KOPT-K1 (cell line): Measurements from ENCODE around the gene PLEKHA4.
"Not testable (repeated sequence)": the region's sequence is repeated elsewhere in the genome, so short reads cannot be mapped to it uniquely, and the experiment has no call there.

Experiments used
- H3K27ac ChIP-seq: fragments of 200-600 bp; sonication (generic); 2 replicates; pipeline ENCODE4 v1.5.1; 2016; ENCODE audit warnings: antibody characterized with exemption, mild to moderate bottlenecking, low read depth, low read length; ENCODE audit not compliant: poor library complexity, severe bottlenecking
- H3K36me3 ChIP-seq: fragments of 200-600 bp; sonication (generic); 2 replicates; pipeline ENCODE4 v1.5.1; 2017; ENCODE audit warnings: antibody characterized with exemption, mild to moderate bottlenecking, low read length, moderate library complexity; ENCODE audit not compliant: insufficient read depth
- H3K9me3 ChIP-seq: fragments of 200-600 bp; sonication (generic); 2 replicates; pipeline ENCODE4 v1.5.1; 2017; ENCODE audit warnings: antibody characterized with exemption, low read length, mild to moderate bottlenecking; ENCODE audit not compliant: insufficient read depth, poor library complexity, severe bottlenecking

The PLEKHA4 gene

DNA sequence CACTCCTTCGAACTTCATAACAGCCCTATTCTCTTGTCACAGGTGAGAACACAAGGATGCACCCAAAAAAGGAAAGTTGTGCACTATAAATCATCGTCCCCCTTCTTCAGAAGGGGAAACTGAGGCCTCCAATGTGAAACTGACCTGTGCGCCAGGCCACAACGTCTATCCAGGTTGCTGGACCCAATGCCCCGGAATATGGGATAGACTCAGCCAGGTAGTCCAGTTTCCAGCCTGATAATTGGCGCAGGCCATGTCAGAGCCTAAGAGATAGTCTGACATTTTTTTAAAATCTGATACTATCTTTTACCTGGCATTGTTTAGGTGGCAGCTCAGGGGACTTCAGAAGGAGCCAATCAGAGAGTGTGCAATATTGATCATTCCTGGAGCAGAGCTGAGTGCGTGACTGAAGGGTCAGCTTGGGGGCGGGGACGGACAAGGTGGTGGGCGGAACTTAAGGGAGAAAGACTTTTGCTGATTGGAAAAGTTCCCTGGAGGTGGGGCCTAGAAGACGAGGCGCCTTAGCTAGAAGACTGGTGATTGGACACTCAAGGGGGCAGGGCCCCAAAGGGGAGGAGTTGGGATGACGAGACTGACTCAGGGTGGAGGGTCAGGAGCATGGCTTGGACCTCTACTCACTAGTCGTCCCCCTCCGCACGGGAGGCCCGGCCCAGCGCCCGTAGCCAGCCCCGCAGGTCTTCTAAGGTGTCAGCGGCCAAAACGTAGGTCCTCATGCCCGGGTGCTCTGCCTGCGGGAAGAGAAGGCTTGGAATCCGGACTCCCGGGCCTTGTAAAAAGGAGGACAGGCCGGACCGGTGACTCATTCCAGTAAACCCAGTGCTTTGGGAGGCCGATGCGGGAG is 8.5 kb downstream of the PLEKHA4 start:
- H3K9me3 ChIP-seq = no peaks in the 10 kb centered on the region
- H3K27ac ChIP-seq = no peak overlapping the region
- no peaks in the 10 kb centered on the region for H3K36me3 ChIP-seq

DNA sequence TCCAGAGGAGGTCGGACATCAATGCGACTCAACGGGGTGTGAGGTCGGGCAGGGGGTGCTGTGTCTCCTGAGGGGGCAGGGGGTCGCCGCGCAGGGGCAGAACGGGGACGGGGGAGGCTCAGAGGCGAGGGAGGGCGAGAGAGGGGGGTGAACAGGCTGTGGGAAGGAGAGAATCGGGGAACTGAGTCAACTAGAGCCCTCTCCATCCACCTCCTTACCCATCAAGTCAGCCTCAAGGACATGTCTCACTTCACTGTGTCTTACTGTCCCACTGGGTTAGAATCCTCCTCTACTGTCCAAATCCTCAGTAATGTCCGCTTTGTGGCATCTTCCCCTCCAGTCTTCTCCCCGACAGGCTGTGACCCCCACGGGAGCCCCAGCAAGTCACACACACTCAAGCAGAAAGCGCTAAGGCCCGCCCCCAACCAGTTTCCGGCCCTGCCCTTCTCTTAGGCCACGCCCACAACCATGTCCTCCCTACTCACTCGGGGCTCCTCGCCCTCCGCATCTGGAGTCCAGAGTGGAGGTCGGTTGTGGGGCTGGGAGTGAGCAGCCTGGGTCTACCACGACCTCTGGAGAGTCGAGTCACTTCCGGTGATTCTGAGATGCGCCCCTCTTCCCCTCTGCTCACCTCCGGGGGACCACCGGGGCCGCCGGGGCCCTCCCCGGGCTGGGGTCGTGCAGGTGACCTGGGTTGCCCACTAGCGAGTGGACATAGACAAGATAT is 9.3 kb downstream of the PLEKHA4 start:
- Histone ChIP-seq H3K27ac (no peak overlapping the region), H3K36me3 (no peaks in the 10 kb centered on the region), H3K9me3 (no peaks in the 10 kb centered on the region)

DNA sequence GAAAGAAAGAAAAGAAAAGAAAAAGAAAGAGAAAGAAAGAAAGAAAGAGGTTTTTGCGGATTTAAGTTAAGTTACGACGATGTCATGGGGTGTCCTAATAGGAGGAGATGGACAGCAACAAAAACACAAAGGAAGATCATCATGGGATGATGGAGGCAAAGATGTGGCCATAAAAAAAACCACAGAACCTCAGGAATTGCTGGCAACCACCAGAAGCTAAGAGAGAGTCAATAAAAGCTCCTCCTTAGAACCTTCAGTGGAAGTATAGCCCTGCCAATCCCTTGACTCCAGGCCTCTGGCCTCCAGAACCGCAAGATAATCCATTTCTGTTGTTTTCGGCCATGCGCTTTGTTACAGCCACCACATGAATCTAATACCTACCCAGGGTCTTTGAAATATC is 11.5 kb downstream of the PLEKHA4 start:
- H3K27ac ChIP-seq = no peak overlapping the region
- H3K36me3 ChIP-seq = no peaks in the 10 kb centered on the region
- no peaks in the 10 kb centered on the region for H3K9me3 ChIP-seq

DNA sequence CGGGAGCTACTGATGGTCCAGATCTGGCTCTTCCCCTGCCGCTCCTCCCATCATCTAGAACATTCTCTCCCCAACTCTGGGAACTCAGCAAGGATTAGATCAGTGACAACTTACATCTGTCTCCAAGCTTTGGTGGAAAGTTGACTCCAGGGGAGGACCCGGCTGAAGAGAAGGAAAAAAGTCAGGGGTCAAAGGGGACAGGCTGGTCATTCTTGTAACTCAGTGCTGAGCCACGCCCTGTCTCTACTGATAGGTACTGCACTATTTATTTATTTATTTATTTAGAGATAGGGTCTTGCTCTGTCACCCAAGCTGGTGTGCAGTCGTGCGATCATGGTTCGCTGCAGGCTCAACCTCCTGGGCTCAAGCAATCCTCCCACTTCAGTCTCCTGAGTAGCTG is 14.3 kb downstream of the PLEKHA4 start:
- no peaks in the 10 kb centered on the region for H3K9me3 ChIP-seq
- no peak overlapping the region for H3K27ac ChIP-seq
- no peaks in the 10 kb centered on the region for H3K36me3 ChIP-seq

DNA sequence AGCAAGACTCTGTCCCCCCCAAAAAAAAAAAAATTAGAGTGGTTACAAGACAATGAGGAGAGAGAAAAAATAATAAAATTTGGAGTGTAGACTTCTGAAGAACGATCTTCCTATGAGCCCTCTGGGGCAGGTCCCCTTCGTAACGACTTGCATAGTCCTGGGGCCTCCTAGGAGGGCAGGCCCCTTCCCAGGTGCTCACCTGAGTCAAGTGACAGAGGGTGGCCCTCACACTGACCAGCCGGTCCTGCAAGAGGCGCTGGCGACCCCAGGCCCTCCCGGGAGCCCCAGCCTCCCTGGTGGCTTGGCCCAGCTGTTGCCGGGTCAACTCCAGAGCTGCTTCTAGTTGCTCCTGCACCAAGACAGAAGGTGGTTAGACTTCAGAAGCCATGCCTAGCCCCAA is 14.9 kb downstream of the PLEKHA4 start:
- Histone ChIP-seq H3K27ac (no peak overlapping the region), H3K36me3 (no peaks in the 10 kb centered on the region), H3K9me3 (no peaks in the 10 kb centered on the region)

DNA sequence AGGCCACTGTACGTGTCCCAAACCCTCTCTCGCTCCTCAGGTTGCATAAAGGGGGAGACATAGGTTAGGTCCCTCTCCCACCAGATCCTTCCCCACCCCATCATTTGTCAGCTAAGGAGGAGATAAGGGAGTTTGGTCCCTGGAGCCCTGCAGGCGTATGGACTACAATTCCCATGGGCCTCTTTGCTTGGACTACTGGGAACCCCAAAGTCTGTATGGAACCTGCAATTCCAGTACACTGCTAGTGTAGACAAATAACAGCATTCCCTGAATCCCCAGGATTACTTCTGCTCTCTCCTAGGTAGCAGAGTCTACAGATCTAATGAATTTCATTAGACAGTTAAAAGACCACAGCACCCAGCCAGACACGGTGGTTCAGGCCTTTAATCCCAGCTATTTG is 16.1 kb downstream of the PLEKHA4 start:
- Histone ChIP-seq H3K9me3 (no peaks in the 10 kb centered on the region), H3K27ac (no peak overlapping the region), H3K36me3 (no peaks in the 10 kb centered on the region)

DNA sequence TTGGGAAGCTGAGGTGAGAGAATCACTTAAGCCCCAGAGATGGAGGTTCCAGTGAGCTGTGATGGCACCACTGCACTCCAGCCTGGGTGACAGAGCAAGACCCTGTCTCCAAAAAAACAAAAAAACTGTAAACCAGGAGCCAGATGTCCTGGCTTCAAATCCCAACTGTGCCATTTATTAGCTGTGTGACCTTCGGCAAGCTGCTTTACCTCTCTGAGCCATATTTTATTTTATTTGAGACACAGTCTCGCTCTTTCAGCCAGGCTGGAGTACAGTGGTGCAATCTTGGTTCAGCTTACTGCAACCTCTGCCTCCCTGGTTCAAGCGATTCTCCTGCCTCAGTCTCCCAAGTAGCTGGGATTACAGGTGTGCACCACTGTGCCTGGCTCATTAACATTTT is 21.8 kb downstream of the PLEKHA4 start:
- not testable (repeated sequence) for H3K27ac ChIP-seq, H3K9me3 ChIP-seq, H3K36me3 ChIP-seq

DNA sequence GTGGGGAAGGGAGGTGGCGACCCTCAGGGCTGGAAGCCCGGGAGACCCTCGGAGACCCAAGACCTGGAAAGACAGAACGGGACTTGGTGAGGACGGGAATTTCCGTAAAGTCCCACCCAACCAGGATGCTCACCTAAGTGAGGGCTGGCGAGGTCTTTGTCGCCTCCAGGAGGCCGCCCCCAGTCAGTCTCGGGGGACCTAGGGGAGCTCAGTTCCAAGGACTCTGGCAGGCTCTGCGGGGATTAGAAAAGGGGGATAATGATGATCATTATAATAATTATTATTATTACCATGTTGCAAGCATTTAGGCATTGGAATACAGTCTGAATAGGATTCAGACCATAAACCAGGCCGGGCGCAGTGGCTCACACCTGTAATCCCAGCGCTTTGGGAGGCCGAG is 23.0 kb downstream of the PLEKHA4 start:
- H3K27ac ChIP-seq = no peak overlapping the region
- H3K36me3 ChIP-seq = no peaks in the 10 kb centered on the region
- no peaks in the 10 kb centered on the region for H3K9me3 ChIP-seq

DNA sequence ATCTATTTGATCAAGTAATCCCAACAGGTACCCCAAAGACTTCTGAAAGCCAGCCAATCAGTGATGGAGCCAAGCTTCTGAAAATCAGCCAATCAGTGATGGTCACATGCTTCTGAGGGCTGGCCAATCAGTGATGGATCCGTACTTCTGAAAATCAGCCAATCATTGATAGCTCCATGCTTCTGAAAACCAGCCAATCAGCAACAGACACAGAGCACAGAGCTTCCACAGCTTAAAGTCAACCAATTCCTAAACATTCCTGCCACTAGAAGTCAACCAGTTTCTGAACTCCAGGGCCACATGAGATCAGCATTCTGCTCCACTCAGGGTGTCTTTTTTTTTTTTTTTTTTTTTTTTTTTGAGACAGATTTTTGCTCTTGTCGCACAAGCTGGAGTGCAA is 23.9 kb downstream of the PLEKHA4 start:
- Histone ChIP-seq H3K36me3 (no peaks in the 10 kb centered on the region), H3K9me3 (no peaks in the 10 kb centered on the region), H3K27ac (no peak overlapping the region)

DNA sequence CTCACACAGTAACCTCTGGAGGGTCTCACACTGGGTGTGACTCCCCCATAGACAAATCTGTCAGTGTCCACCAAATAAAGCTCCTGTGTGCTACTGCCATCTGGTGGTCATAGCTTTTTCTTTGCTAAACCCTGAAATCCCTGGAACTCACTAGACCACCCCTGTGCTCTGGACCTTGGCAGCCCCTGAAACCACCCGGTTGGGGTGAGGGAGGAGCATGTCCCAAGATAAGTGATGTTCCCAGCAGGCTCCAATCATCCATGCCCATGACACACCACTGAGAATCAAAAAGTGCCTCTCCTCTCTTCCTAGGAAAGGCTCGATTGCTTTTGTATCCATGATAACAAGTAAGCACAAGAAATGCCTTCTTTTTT is 25.6 kb downstream of the PLEKHA4 start:
- H3K9me3 ChIP-seq = no peaks in the 10 kb centered on the region
- H3K36me3 ChIP-seq = no peaks in the 10 kb centered on the region
- H3K27ac ChIP-seq = no peak overlapping the region

DNA sequence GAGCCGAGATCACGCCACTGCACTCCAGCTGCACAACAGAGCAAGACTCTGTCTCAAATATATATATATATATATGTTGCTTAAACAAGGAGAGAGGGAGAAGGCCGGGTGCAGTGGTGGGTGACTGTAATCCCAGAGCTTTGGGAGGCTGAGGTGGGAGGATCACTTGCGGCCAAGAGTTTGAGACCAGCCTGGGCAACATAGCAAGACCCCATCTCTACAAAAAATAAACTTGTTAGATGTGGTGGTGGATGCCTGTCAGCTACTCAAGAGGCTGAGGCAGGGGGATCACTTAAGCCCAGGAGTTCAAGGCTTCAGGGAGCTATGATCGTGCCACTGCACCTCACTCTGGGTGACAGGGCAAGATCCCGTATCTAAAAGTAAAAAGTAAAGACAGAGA is 26.8 kb downstream of the PLEKHA4 start:
- H3K27ac ChIP-seq = no peak overlapping the region
- no peaks in the 10 kb centered on the region for H3K9me3 ChIP-seq
- H3K36me3 ChIP-seq = no peaks in the 10 kb centered on the region

DNA sequence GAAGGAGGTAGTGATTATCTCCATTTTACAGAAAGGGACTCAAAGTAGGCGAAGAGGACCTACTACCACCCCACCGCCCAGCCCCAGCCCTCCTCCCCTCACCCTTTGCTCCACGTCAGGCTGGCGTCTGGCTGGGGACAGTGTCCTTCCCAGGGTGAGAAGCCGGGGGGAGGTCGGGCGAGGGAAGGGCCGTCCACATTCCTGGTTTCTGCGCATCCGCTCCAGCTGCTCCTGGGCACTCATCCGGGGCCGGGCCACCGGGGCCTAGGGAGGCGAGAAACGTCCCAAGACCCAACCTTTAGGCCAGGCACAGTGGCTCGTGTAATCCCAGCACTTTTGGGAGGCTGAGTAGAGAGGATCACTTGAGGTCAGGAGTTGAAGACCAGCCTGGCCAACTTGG is 27.4 kb downstream of the PLEKHA4 start:
- Histone ChIP-seq H3K27ac (no peak overlapping the region), H3K9me3 (no peaks in the 10 kb centered on the region)

DNA sequence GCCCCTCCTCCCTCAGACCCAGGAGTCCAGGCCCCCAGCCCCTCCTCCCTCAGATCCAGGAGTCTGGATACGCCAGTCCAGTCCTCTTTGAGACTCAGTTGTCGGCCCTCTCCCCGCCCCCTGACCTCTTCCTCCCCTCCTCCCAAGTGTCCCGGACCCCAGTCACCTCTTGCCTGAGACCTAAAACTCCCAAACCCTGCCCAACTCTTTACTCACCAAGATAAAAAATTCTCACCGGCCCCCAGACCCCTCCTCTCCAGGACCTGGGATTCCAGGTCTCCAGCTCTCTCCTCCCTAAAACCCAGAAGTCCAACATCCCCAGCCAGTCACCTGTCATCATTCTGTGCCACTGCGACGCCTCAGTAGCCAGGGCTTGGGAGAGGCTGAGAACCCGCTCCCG is 30.7 kb downstream of the PLEKHA4 start:
- H3K27ac ChIP-seq = no peak overlapping the region
- no peaks in the 10 kb centered on the region for H3K36me3 ChIP-seq
- no peaks in the 10 kb centered on the region for H3K9me3 ChIP-seq

More for the DNA sequence above, 27.4 kb downstream of the PLEKHA4 start:
- H3K36me3 ChIP-seq = no peaks in the 10 kb centered on the region

DNA sequence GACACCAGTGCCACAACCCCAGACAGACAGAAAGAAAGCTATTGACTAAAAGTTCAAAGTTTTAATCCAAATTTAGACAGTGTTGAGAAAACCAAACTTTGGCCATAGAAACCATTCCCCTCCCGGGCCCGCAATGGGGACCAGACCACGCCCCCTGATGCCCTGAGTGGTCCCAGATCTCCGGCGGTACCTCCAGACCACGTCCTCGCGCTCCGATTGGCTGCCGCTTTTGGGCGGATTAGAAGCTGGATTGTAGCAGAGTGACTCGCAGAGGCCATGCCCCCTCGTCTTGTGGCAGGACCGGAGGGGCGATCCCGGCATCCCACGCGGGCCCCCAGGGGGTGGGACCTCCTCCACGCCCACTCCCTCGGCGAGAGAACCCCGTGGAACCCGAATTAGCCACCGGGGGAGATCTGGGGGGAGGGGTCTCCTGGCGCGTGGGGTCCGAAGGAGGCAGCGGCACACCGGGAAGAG is 31.3 kb downstream of the PLEKHA4 start:
- peak overlapping the region; percentile 28 for H3K27ac ChIP-seq
- H3K36me3 ChIP-seq = no peaks in the 10 kb centered on the region
- no peaks in the 10 kb centered on the region for H3K9me3 ChIP-seq

DNA sequence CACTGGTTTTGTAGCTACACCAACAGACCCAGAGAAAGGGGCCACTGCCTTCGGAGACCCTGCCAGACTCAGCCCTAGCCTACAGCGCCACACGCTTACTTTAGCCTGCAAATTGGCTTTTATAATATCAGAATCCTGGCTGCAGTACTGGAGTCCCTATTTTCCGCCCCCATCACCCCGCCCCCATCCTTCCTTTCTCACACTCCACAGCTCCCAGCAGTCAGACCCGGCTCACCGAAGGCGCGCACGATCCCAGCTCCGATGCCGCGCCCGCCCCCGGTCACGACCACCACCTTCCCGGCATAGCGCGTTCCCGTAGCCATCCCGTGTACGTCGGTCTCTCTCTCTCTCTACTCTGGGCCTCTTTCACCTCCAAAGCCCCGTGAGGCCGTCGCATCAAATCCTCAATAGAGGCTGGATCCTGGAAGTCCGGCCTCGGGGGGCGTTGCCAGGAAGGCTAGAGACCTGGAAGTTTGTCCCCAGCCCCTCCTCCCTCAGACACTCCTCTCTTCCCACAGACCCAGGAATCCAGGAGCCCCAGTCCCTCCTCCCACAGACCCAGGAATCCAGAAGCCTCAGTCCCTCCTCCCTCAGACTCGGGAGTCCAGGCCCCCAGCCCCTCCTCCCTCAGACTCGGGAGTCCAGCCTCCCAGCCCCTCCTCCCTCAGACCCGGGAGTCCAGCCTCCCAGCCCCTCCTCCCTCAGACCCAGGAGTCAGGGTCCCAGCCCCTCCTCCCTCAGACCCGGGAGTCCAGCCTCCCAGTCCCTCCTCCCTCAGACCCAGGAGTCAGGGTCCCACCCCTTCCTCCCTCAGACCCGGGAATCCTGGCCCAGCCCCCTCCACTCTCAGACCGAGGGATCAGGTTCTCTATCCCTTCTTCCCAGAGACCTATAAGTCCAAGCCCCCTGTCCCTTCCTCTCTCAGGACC is 32.1 kb downstream of the PLEKHA4 start, which contains the start of gene HSD17B14:
Gene HSD17B14, minus strand, starts transcription at position 403 of the 929 bp plus-strand sequence. Its CDS starts 80 bp downstream, at position 323.
- no peaks in the 10 kb centered on the region for H3K36me3 ChIP-seq
- H3K27ac ChIP-seq = peak within 1 kb of the TSS; percentile 28
- H3K9me3 ChIP-seq = no peaks in the 10 kb centered on the region
